NB4 (cell line): ENCODE data around the gene FGFBP2.

ENCODE experiments used
- POLR2A ChIP-seq: IDR thresholded peaks from 2 replicates; pipeline ENCODE4 v1.6.1; 2011; ENCODE audit warnings: mild to moderate bottlenecking; ENCODE audit not compliant: insufficient read length; ENCODE audit errors: extremely low read depth
- TF ChIP-seq, protein P1 (sequence below): IDR thresholded peaks from one replicate; pipeline ENCODE4 v1.5.1; 2012; ENCODE audit warnings: low read depth, low read length
- TF ChIP-seq, protein P2 (sequence below): IDR thresholded peaks from 2 replicates; pipeline ENCODE4 v1.6.1; 2011; ENCODE audit warnings: low read depth, low read length

DNA sequence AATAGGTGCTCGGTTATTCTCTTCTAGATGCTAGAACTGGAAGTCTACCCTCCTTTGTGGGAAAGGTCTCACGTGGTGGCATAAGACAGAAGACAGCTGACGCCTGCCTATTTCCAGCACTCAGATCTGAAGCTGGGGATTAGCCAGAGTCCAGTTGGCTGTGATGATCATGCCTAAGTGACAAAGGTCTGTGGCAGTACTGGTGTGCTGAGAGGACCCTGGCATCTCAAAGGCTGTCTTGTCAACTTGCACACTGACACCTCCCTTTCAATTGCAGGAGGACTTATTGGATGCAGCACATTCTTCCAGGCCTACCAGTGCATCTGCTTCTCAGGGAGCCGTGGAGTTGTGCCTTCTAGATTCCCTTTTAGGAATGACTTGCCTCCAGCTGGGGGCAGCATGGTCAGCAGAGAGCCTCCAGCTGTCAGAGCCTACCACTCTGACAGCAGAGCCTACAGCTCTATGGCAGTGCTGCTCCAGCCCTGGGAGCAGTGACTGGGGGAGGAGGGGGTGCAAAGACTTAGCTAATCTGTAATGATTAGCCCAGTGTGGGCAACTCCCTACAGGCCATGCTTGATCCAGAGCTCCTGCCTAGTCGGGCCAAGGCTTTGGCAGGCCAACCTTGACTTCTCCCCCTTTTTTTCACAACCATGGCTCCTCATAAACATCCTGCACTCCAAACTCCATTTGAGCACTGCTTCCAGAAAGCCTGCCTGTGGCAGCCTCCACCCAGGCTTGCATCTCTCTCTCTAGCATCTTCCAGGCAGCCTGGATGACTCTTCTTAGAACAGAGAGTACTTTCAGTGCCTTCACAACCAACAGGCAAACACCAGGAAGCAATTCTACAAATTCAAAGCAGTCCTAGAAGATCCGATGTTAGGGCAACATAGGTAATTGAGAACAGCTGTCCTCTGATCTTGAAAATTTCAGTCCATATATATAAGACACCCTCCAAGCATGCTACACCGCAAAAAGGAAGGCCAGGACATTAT lies 13.8 kb upstream of the FGFBP2 start:
- TF ChIP-seq POLR2A = no peak
- TF ChIP-seq, protein P1, sequence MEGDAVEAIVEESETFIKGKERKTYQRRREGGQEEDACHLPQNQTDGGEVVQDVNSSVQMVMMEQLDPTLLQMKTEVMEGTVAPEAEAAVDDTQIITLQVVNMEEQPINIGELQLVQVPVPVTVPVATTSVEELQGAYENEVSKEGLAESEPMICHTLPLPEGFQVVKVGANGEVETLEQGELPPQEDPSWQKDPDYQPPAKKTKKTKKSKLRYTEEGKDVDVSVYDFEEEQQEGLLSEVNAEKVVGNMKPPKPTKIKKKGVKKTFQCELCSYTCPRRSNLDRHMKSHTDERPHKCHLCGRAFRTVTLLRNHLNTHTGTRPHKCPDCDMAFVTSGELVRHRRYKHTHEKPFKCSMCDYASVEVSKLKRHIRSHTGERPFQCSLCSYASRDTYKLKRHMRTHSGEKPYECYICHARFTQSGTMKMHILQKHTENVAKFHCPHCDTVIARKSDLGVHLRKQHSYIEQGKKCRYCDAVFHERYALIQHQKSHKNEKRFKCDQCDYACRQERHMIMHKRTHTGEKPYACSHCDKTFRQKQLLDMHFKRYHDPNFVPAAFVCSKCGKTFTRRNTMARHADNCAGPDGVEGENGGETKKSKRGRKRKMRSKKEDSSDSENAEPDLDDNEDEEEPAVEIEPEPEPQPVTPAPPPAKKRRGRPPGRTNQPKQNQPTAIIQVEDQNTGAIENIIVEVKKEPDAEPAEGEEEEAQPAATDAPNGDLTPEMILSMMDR = no peak
- TF ChIP-seq, protein P2, sequence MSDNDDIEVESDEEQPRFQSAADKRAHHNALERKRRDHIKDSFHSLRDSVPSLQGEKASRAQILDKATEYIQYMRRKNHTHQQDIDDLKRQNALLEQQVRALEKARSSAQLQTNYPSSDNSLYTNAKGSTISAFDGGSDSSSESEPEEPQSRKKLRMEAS = no peak
